ENCODE data around the gene CPNE8.
A peak's percentile ranks its signal among the peaks of the same experiment; 100 is the strongest.

The CPNE8 gene

GRCh38 chr12:38669081-38669480 is 236.3 kb downstream of the CPNE8 start:
- TF ChIP-seq CTCF (IDR thresholded peaks at IDR 0.05; ENCODE audit: borderline replicate concordance, control extremely low read depth, extremely low read depth, insufficient read depth, missing control alignments): no peak
- in situ Hi-C loops (cut with MboI; ENCODE audit: low sequenced_read_pairs, unreplicated experiment): loop anchor here (25.0 kb wide), 1 partner anchor 243 kb away; the partner anchor contains the start of gene CPNE8
- no peak for DNase-seq (ENCODE audit: low spot score)

- no peak for TF ChIP-seq CTCF (IDR thresholded peaks at IDR 0.05; ENCODE audit: borderline replicate concordance, control extremely low read depth, extremely low read depth, insufficient read depth, missing control alignments)
- in situ Hi-C loops (cut with MboI; ENCODE audit: low sequenced_read_pairs, unreplicated experiment): loop anchor here (25.0 kb wide), 1 partner anchor 246 kb away; the partner anchor contains the start of gene CPNE8
- no peak for DNase-seq (ENCODE audit: low spot score)
These were observed 239.0 kb downstream of the CPNE8 start for GRCh38 chr12:38666425-38666824.

- no peak for TF ChIP-seq CTCF (IDR thresholded peaks at IDR 0.05; ENCODE audit: borderline replicate concordance, control extremely low read depth, extremely low read depth, insufficient read depth, missing control alignments)
- in situ Hi-C loops (cut with MboI; ENCODE audit: low sequenced_read_pairs, unreplicated experiment): loop anchor here (25.0 kb wide), 1 partner anchor 248 kb away; the partner anchor contains the start of gene CPNE8
- peak; percentile 5 for DNase-seq (ENCODE audit: low spot score)
These were observed 240.6 kb downstream of the CPNE8 start for GRCh38 chr12:38664661-38665269.

- in situ Hi-C loops (cut with MboI; ENCODE audit: low sequenced_read_pairs, unreplicated experiment): loop anchor here (25.0 kb wide), 1 partner anchor 249 kb away; the partner anchor contains the start of gene CPNE8
- DNase-seq (ENCODE audit: low spot score): no peak
- TF ChIP-seq CTCF (IDR thresholded peaks at IDR 0.05; ENCODE audit: borderline replicate concordance, control extremely low read depth, extremely low read depth, insufficient read depth, missing control alignments): no peak
These were observed 242.6 kb downstream of the CPNE8 start for GRCh38 chr12:38662829-38663228.

GRCh38 chr12:38653650-38654049 is 251.7 kb downstream of the CPNE8 start:
- DNase-seq (ENCODE audit: low spot score): no peak
- TF ChIP-seq CTCF (IDR thresholded peaks at IDR 0.05; ENCODE audit: borderline replicate concordance, control extremely low read depth, extremely low read depth, insufficient read depth, missing control alignments): no peak
- in situ Hi-C loops (cut with MboI; ENCODE audit: low sequenced_read_pairs, unreplicated experiment): loop anchor here (25.0 kb wide), 1 partner anchor 259 kb away; the partner anchor contains the start of gene CPNE8

- in situ Hi-C loops (cut with MboI; ENCODE audit: low sequenced_read_pairs, unreplicated experiment): no loop called here
- no peak for TF ChIP-seq CTCF (IDR thresholded peaks at IDR 0.05; ENCODE audit: borderline replicate concordance, control extremely low read depth, extremely low read depth, insufficient read depth, missing control alignments)
- no peak for DNase-seq (ENCODE audit: low spot score)
These were observed 256.6 kb downstream of the CPNE8 start for GRCh38 chr12:38648813-38649212.

Measured in GM13976 (cell line).